ENCODE data around the gene ELP5. TPM values are rescaled to one million over a fixed set of nuclear protein-coding genes. Genes with fewer than 3 reads are reported as not detected.
A peak's percentile ranks its signal among the peaks of the same experiment; 100 is the strongest.

ELP5 gene
- total RNA-seq, 1 experiment from 2014 or later, result 28.2 TPM

GRCh38 chr17:7219229-7219811, 32.7 kb upstream of the ELP5 start:
- no peak for DNase-seq (ENCODE audit: low read depth)

- DNase-seq (ENCODE audit: low read depth), result peak; percentile 87
These were observed 32.0 kb upstream of the ELP5 start, which contains the start of the genes ACADVL and DLG4 for GRCh38 chr17:7219812-7220592. TSS of gene ACADVL (plus strand) at chr17:7219938. CDS start at chr17:7219985, 47 bp downstream. TSS of gene DLG4 (minus strand) at chr17:7219836.

GRCh38 chr17:7220593-7221277, 31.3 kb upstream of the ELP5 start:
- peak; percentile 47 for DNase-seq (ENCODE audit: low read depth)

GRCh38 chr17:7221278-7222092, 30.5 kb upstream of the ELP5 start:
- DNase-seq (ENCODE audit: low read depth), result no peak

GRCh38 chr17:7222093-7222971, 29.7 kb upstream of the ELP5 start:
- DNase-seq (ENCODE audit: low read depth), result no peak

GRCh38 chr17:7222972-7223292, 29.1 kb upstream of the ELP5 start:
- no peak for DNase-seq (ENCODE audit: low read depth)

- DNase-seq (ENCODE audit: low read depth), result no peak
These were observed 28.6 kb upstream of the ELP5 start for GRCh38 chr17:7223375-7223774.

- DNase-seq (ENCODE audit: low read depth), result no peak
These were observed 27.9 kb upstream of the ELP5 start for GRCh38 chr17:7224110-7224509.

- no peak for DNase-seq (ENCODE audit: low read depth)
These were observed 27.3 kb upstream of the ELP5 start for GRCh38 chr17:7224661-7225111.

- DNase-seq (ENCODE audit: low read depth), result no peak
These were observed 26.2 kb upstream of the ELP5 start for GRCh38 chr17:7225711-7226331.

GRCh38 chr17:7226721-7227710, 25.0 kb upstream of the ELP5 start:
- DNase-seq (ENCODE audit: low read depth), result no peak

GRCh38 chr17:7228920-7229319, 23.1 kb upstream of the ELP5 start:
- no peak for DNase-seq (ENCODE audit: low read depth)

- DNase-seq (ENCODE audit: low read depth), result no peak
These were observed 22.5 kb upstream of the ELP5 start for GRCh38 chr17:7229504-7229903.

GRCh38 chr17:7232114-7232513, 19.9 kb upstream of the ELP5 start:
- DNase-seq (ENCODE audit: low read depth), result no peak

- no peak for DNase-seq (ENCODE audit: low read depth)
These were observed 18.3 kb upstream of the ELP5 start for GRCh38 chr17:7233701-7234082.

- peak; percentile 90 for DNase-seq (ENCODE audit: low read depth)
These were observed 17.7 kb upstream of the ELP5 start, which contains the start of gene DVL2 for GRCh38 chr17:7234083-7234951. TSS of gene DVL2 (minus strand) at chr17:7234517. CDS start at chr17:7234262, 255 bp downstream.

GRCh38 chr17:7235693-7236665, 16.0 kb upstream of the ELP5 start:
- no peak for DNase-seq (ENCODE audit: low read depth)

All from RPMI7951 (cell line).